ENCODE results near the gene CYSRT1.
A peak's percentile ranks its signal among the peaks of the same experiment; 100 is the strongest.

Gene CYSRT1

DNA sequence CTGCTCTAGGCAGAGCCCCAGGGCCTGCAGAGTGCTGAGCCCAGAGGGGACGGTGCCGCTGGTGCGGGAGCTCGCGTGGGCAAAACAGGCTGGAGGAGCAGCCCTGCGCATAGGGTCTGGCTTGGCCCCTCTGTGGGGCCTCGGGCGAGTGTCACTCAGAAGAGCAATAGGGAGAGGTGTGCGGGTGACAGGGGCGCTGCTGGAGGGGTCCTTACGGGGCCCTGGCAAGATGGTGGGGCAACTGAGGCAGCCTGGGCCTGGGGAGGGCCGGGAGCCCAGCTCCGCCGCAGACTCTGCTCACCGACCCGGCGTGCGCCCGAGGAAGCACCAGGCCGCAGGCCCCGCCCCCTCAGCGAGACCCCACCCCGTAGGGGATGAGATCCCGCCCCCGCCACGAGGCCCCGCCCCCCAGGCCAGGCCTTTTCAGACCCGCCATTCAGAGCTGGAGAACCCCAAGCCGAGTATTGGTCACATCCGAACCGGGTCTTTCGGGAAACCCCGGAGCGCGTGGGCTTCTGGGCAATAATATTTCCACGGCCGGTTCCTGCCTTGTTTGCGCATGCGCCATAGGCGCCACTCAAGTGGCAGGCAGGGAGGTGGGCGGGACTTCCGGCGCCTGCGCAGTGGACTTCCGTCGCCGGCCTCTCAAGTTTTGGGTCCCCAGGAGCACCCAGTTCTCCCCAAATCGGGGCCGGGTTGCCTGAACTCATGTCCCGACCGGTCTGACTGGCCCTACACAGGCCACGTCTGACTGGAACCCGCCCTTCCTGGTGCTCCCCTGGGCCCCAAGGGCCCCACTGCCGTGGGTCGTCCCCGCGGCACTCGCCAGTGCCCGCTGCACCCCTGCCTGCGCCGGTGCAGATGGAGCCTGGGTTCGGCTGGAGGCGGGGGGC is 1.6 kb upstream of the CYSRT1 start:
- H3K9me3 ChIP-seq (ENCODE audit: control insufficient read depth, low read depth, low read length) = no peaks in the 10 kb centered on the region
- no peaks in the 10 kb centered on the region for H3K36me3 ChIP-seq (ENCODE audit: control insufficient read depth, low read depth, low read length)
- H3K27ac ChIP-seq (ENCODE audit: low read length) = no peak overlapping the region
- peaks cover 8% of the 10 kb centered on the region for H3K27me3 ChIP-seq (ENCODE audit: control insufficient read depth, insufficient read depth, low read length)
- H3K9ac ChIP-seq (ENCODE audit: low read length) = peak overlapping the region; percentile 61
- H3K4me1 ChIP-seq (ENCODE audit: control insufficient read depth, low read depth, low read length) = no peaks in the 10 kb centered on the region
- H3K4me3 ChIP-seq (ENCODE audit: low read length) = peak overlapping the region; percentile 75

DNA sequence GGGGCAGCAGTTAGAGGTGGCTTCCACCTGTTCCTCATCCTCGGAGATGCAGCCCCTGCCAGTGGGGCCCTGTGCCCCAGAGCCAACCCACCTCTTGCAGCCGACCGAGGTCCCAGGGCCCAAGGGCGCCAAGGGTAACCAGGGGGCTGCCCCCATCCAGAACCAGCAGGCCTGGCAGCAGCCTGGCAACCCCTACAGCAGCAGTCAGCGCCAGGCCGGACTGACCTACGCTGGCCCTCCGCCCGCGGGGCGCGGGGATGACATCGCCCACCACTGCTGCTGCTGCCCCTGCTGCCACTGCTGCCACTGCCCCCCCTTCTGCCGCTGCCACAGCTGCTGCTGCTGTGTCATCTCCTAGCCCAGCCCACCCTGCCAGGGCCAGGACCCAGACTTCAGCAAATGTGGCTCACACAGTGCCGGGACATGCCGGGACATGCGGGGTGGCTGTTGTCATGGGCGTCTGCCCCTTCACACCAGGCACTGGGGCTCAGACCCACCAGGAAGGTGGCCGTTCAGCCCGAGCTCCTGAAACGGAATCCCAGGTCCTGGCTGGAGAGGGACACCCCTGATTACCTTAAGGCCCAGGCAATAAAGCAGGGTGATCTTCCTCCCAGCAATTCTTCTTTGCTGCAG is 841 bp downstream of the CYSRT1 start:
- Histone ChIP-seq H3K9ac (ENCODE audit: low read length) (no peak overlapping the region), H3K36me3 (ENCODE audit: control insufficient read depth, low read depth, low read length) (no peaks in the 10 kb centered on the region), H3K9me3 (ENCODE audit: control insufficient read depth, low read depth, low read length) (no peaks in the 10 kb centered on the region), H3K27ac (ENCODE audit: low read length) (no peak overlapping the region), H3K27me3 (ENCODE audit: control insufficient read depth, insufficient read depth, low read length) (peaks cover 8% of the 10 kb centered on the region), H3K4me1 (ENCODE audit: control insufficient read depth, low read depth, low read length) (no peaks in the 10 kb centered on the region), H3K4me3 (ENCODE audit: low read length) (no peak overlapping the region)

DNA sequence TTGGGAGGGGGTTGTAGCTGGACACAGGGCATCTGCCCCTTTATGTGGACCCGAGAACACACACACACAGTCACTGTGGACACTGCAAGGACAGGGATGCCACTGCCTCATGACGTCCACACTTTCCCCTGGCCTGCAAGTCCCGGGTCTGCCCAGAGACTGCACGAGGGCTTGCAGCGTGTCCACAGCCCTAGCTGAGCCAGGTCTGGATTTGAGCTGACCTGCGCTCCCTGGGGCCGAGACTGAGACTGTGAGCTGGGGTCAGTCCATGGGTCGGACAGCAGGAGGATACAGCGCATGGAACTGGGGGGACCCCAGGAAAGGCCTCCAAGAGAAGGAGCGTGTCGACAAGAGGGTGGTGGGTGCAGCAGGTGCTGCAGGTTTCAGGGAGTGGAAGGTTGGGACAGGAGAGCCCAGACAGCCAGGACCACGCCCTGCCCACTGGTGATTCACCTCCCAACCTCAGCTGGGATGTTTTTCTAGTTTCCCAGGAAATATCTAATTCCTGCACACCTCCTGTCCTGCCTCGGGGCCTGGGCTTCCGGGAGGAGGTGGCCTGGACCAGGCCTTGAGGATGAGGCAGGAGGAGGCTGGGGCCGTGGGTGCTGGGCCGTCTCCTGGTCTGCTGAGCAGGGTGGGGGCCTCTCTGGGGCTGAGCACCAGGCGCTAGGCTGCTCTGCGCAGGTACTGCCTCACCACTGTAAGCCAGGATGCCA is 1.5 kb downstream of the CYSRT1 start:
- peaks cover 8% of the 10 kb centered on the region for H3K27me3 ChIP-seq (ENCODE audit: control insufficient read depth, insufficient read depth, low read length)
- H3K4me1 ChIP-seq (ENCODE audit: control insufficient read depth, low read depth, low read length) = no peaks in the 10 kb centered on the region
- no peak overlapping the region for H3K9ac ChIP-seq (ENCODE audit: low read length)
- no peak overlapping the region for H3K27ac ChIP-seq (ENCODE audit: low read length)
- no peaks in the 10 kb centered on the region for H3K36me3 ChIP-seq (ENCODE audit: control insufficient read depth, low read depth, low read length)
- H3K9me3 ChIP-seq (ENCODE audit: control insufficient read depth, low read depth, low read length) = no peaks in the 10 kb centered on the region
- H3K4me3 ChIP-seq (ENCODE audit: low read length) = no peak overlapping the region

DNA sequence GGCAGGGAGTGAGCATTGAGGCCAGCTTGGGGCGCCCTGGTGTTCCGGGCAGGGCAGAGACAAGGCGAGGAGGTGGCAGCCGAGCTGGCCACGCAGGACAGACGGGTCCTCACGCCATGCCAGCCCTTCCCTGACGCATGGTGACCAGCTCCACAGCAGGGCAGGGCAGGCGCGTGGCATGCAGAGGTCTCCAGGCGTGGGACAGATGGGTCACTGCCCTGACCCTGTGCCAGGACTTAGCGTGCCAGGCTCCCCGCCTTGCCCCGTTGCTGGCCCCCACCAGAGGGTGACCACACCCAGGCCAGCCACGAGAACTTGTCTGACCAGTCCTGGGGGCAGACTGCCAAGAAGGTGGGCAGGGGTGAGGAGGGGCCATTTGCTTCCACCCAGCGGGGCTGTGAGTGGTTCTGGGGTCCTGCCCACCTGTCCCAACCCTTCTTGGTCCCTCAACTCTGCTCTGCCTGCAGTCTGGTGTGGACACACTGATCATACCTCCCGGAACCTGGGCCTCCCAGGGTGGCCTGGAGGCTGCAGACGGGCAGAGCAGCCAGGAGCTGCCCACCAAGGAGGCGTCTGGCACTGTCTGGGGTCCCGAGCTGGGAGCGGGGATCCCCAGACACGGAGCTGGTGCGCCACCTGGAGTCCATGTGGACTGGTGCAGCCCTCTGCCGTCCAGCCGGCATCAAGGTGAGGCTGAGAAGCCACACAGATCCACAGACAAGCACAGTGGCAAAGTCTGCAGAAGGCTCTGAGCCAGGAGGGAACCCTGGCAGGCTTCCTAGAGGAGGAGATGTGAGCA is 2.3 kb downstream of the CYSRT1 start, which contains the start of gene RNF224:
Gene RNF224, plus strand, starts transcription at position 449 of the 799 bp plus-strand sequence. CDS start 834 bp downstream, outside the sequence.
- H3K27ac ChIP-seq (ENCODE audit: low read length) = no peak within 1 kb of the TSS
- H3K9ac ChIP-seq (ENCODE audit: low read length) = no peak within 1 kb of the TSS
- no peaks in the 10 kb centered on the region for H3K9me3 ChIP-seq (ENCODE audit: control insufficient read depth, low read depth, low read length)
- no peaks in the 10 kb centered on the region for H3K36me3 ChIP-seq (ENCODE audit: control insufficient read depth, low read depth, low read length)
- H3K4me1 ChIP-seq (ENCODE audit: control insufficient read depth, low read depth, low read length) = no peaks in the 10 kb centered on the region
- H3K27me3 ChIP-seq (ENCODE audit: control insufficient read depth, insufficient read depth, low read length) = peaks cover 8% of the 10 kb centered on the region
- no peak within 1 kb of the TSS for H3K4me3 ChIP-seq (ENCODE audit: low read length)

DNA sequence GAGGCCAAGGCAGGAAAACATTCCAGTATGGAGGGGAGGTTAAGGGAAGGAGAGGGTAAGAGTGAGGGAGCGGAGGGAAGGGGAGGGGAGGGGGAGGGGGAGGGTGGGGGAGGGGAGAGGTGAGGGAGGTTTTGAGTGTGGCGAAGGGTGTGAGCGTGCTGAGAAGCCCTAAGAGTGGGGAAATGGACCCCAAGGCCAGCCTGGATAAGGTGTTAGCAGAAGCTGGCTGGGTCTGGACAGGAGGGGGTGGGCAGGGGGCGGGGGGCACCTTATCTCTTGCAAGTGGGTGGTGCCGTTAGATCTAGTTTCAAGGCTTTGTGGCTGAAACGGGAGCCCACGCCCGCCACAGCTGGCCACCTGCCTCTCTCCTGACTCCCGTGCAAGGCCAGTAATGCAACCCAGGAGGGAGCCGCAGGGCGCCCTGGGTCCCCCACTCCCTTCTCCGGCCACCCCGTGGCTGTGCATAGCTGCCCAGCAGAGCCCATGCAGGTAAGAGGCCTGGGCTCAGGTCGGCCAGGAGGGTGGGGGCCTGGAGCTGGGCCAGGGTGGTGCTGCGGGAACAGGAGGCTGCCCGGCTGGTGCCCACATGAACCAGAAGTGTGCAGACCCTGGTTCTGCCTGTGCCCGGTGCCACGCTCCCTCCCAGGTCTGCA is 3.0 kb downstream of the CYSRT1 start:
- peaks cover 1% of the 10 kb centered on the region for H3K27me3 ChIP-seq (ENCODE audit: control insufficient read depth, insufficient read depth, low read length)
- H3K9ac ChIP-seq (ENCODE audit: low read length) = no peak overlapping the region
- no peaks in the 10 kb centered on the region for H3K9me3 ChIP-seq (ENCODE audit: control insufficient read depth, low read depth, low read length)
- H3K36me3 ChIP-seq (ENCODE audit: control insufficient read depth, low read depth, low read length) = no peaks in the 10 kb centered on the region
- H3K27ac ChIP-seq (ENCODE audit: low read length) = no peak overlapping the region
- no peaks in the 10 kb centered on the region for H3K4me1 ChIP-seq (ENCODE audit: control insufficient read depth, low read depth, low read length)
- H3K4me3 ChIP-seq (ENCODE audit: low read length) = no peak overlapping the region

DNA sequence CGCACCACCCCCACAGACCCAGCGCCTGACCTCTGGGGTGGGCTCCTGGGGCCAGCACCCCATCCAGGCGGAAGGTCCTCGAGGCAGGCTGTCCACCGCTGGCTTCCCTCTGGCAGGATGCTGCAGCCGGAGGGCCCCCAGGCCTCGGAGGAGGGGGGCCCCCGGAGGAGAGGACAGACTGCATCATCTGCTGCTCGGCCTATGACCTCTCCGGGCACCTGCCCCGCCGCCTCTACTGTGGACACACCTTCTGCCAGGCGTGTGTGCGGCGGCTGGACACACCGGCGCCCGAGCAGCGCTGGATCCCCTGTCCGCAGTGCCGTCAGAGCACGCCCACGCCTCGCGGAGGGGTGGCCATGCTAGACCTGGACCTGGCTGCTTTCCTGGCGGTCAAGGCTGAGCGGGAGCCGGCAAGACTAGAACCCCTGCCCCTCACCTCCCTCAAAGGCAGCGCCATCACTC is 3.6 kb downstream of the CYSRT1 start:
- H3K4me3 ChIP-seq (ENCODE audit: low read length) = no peak overlapping the region
- no peaks in the 10 kb centered on the region for H3K9me3 ChIP-seq (ENCODE audit: control insufficient read depth, low read depth, low read length)
- H3K27ac ChIP-seq (ENCODE audit: low read length) = no peak overlapping the region
- H3K9ac ChIP-seq (ENCODE audit: low read length) = no peak overlapping the region
- no peaks in the 10 kb centered on the region for H3K36me3 ChIP-seq (ENCODE audit: control insufficient read depth, low read depth, low read length)
- H3K27me3 ChIP-seq (ENCODE audit: control insufficient read depth, insufficient read depth, low read length) = no peaks in the 10 kb centered on the region
- H3K4me1 ChIP-seq (ENCODE audit: control insufficient read depth, low read depth, low read length) = no peaks in the 10 kb centered on the region

DNA sequence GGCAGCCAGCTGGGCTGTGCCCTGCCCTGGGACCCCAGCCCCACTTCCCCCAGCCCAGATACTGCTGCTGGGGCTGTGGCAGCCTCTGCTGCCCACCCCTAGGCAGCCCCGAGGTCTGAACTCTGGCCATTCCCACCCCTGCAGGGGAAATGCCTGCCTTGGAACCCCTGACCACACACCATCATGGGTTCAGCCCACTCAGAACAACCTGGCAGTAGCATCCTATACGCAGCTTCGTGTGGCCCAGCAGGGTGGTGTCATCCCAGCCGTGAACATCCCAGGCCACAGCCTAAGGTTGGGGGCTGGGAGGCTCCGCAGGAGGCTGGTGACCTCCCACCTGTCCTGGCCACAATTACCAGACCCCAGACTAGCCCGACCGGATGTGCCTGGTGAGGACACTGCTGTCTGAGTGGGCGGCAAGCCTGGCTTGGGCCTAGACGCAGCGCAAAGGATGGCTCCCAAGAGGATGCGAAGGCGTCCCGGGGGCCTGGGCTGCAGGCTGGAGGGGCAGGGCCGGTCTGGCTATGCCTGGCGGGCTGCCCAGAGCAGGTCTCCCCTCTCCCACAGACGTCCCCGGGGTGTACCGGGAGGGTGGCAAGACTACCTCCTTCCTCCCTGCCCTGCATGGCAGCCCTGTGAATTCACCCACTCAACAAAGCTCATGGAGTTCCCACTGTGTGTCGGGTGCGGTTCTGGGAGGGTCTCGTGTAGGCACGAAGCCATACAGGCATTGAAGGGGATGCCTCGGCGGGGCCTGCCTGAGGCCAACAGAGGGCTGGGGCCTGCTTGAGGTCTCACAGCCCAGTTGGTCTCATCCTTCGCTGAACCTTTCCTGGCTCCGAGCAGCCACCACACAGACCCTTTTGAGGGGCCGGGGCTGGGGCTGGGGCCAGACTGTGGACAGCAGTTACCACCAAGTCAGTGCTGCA is 4.3 kb downstream of the CYSRT1 start:
- Histone ChIP-seq H3K9me3 (ENCODE audit: control insufficient read depth, low read depth, low read length) (no peaks in the 10 kb centered on the region), H3K9ac (ENCODE audit: low read length) (no peak overlapping the region), H3K27ac (ENCODE audit: low read length) (no peak overlapping the region), H3K4me1 (ENCODE audit: control insufficient read depth, low read depth, low read length) (no peaks in the 10 kb centered on the region), H3K36me3 (ENCODE audit: control insufficient read depth, low read depth, low read length) (no peaks in the 10 kb centered on the region), H3K27me3 (ENCODE audit: control insufficient read depth, insufficient read depth, low read length) (no peaks in the 10 kb centered on the region), H3K4me3 (ENCODE audit: low read length) (no peak overlapping the region)

DNA sequence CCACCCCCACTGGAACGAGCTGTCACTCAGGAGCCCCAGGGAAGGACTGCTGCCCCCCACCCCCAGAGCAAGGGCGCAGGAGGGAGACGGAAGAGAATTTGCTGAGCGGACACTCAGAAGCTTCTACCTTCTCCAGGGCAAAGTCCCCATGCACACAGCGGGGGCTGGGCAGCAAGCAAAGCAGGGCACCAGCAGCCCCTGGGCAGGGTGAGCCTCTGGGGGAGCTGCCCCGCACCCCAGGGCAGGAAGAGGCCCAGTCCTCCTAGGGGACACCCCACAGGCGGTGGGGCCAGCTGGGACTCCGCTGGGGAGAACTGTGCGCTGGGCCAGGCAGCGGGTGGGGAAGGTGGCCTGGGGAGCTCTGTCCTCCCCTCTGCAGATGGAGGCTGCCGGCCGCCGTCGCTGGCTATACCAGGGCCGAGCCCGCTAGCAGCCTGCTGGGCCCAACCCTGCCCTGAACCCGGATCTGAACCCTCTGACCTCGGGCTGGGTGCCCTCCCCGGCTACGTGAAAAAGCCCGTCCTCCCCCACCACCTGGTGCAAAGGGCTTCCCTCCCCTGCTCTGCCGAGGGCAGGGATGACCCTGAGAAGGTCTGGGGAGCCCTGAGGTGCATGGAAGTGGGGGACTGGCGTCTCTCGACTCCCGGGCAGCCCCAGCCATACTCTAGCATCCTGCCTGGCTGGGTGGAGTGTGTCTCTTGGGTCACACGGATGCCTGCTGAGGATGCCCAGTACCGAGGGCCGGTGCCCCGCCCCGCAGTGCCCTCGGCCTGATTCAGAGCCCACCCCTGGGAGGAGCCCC is 5.1 kb downstream of the CYSRT1 start:
- Histone ChIP-seq H3K4me1 (ENCODE audit: control insufficient read depth, low read depth, low read length) (no peaks in the 10 kb centered on the region), H3K27ac (ENCODE audit: low read length) (no peak overlapping the region)

DNA sequence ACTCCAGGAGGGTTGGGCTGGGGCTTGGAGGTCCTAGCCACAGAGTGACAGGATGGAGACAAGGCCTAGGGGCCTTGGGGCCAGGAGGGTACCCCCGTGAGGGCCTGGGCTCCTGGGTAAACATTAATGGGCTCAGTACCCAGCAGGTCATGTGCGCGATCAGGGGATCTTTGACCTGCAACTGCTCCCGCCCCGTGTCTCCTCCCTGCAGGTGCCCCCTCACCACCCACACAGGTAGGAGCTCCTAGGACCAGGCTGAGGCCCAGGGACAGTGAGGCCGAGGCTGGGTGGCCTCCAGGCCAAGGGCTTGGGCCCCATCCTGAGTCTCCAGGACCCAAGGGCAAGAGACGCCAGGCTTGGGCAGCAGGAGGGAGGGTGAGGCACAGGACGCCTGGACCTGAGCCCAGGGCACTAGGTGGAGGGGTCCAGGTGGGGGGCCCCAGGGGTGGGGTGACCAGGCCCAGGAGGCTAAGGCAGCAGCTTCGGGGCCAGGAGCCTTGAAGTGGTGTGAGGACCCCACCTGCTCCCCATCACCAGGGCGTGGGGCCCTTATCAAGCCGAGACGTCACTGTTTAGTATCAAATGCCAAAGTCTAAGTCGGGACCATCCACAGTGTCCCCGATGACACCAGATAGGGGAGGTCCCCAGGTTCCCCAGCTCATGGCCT is 5.9 kb downstream of the CYSRT1 start, which contains the start of gene SLC34A3:
Gene SLC34A3, plus strand, starts transcription at position 197 of the 667 bp plus-strand sequence. CDS start 802 bp downstream, outside the sequence.
- H3K4me1 ChIP-seq (ENCODE audit: control insufficient read depth, low read depth, low read length) = no peaks in the 10 kb centered on the region
- no peaks in the 10 kb centered on the region for H3K27me3 ChIP-seq (ENCODE audit: control insufficient read depth, insufficient read depth, low read length)
- no peaks in the 10 kb centered on the region for H3K36me3 ChIP-seq (ENCODE audit: control insufficient read depth, low read depth, low read length)
- H3K4me3 ChIP-seq (ENCODE audit: low read length) = no peak within 1 kb of the TSS
- H3K9ac ChIP-seq (ENCODE audit: low read length) = no peak within 1 kb of the TSS
- H3K27ac ChIP-seq (ENCODE audit: low read length) = no peak within 1 kb of the TSS
- H3K9me3 ChIP-seq (ENCODE audit: control insufficient read depth, low read depth, low read length) = no peaks in the 10 kb centered on the region

More for the DNA sequence above, 5.1 kb downstream of the CYSRT1 start:
- H3K9me3 ChIP-seq (ENCODE audit: control insufficient read depth, low read depth, low read length) = no peaks in the 10 kb centered on the region
- H3K4me3 ChIP-seq (ENCODE audit: low read length) = no peak overlapping the region
- H3K27me3 ChIP-seq (ENCODE audit: control insufficient read depth, insufficient read depth, low read length) = no peaks in the 10 kb centered on the region
- H3K36me3 ChIP-seq (ENCODE audit: control insufficient read depth, low read depth, low read length) = no peaks in the 10 kb centered on the region
- H3K9ac ChIP-seq (ENCODE audit: low read length) = no peak overlapping the region

All from iPS-18a (cell line).